ENCODE measurements around the gene CD69.

CD69 gene
- 97.1 to 137 reads per million in 2 donors for total RNA-seq

GRCh38 chr12:9760699-9761418 lies at the start of gene CD69:
Gene CD69, minus strand, starts transcription at chr12:9760901. Its CDS starts 81 bp downstream, at chr12:9760820.
- no peak for DNase-seq

GRCh38 chr12:9809866-9810265 lies 49.2 kb upstream of the CD69 start:
- no peak for DNase-seq

DNA sequence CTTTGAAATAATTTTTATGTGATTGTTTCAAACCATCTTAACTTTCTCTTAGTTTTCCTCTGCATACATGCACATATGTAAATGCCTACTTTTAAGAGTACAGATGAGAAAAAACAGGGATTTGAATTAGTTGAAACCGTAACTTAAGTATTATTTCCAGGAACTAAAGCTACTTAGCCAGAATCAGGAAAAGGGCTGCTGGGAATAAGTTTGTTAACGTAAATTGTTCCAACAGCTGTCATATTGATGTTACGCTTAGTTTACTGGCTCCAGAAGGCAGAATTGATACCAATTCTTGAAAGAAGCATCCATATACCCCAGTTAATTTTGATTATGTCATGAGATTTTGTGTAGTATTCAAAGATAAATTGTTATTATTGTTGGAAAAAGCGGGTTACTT lies 48.6 kb upstream of the CD69 start:
- DNase-seq = no peak

DNA sequence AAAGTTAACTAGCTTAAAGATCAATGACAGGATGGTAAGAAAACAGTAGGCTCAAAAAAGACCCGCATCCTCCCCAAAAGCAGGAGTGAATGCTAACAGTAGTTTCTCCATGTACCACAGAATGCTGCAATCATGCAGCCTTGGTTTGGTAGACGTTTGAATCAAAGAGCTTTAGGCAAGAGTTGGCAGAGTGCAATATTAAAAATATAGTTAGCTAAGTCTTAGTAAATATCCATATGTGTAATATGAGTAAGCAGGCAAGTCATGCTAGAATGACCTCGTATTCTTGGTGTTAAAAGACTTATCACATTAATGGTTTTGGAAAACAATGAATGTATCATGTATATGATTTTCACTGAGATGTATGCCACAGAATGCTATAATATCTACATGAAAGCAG lies 47.8 kb upstream of the CD69 start:
- no peak for DNase-seq

GRCh38 chr12:9806714-9807113 lies 46.0 kb upstream of the CD69 start:
- no peak for DNase-seq

DNA sequence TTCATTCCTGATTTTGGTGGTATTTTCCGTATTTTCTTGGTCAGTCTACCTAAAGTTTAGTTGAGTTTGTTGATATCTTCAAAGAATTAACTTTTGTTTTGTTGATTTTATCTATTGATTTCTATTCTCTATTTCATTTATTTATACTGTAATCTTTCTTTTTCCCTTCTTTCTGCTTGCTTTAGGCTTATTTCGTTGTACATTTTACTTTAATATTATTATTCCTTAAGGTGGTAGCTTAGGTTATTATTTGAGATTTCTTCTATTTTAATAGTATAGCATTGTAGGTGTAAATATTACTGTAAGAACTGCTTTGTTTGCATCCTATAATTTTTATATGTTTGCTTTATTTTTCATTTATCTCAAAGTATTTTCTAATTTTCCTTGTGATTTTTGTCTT lies 45.2 kb upstream of the CD69 start:
- no peak for DNase-seq

GRCh38 chr12:9799961-9800360 lies 39.3 kb upstream of the CD69 start:
- no peak for DNase-seq

DNA sequence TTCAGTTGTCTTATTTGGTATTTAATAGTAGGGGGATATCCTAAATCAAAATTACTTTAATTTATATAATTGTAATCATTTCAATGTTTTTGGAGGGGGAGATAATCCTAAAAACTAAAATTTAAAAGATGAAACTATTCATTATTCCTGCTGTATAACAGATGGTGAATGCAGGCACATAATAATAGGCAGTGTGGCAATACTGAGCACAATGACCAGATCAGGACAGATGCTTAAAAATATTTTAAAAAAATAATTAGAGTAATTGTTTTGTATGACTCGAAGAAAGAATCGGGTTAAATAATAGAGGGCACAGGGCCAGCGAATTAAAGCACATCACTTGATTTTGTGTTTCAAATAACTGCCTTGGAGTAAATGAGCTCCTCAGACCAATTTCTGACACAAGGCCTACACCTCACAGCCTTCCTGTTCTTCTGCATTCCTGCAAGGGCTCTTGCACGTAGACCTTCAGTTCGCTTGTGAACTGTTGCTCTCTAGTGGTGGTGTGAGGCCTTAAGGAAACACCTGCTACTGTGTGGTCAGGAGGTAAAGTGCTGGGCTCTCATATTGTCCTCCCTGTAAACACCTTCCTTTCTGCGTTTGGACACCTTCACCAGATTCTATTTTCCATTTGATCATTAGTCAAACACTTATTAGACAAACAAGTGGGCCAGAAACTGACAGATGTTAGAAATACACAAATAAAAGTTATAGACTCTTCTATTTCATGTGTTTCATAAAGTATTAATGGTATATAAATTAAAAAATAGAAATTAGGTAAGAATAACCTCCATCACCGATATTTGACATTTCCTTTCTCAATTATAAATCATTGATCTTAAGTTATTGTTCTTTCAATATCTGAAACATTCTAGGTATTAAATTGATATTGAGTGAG lies 37.3 kb upstream of the CD69 start:
- no peak for DNase-seq

- no peak for DNase-seq
Measured at GRCh38 chr12:9796971-9797370, 36.3 kb upstream of the CD69 start.

- DNase-seq = no peak
Measured at GRCh38 chr12:9796346-9796745, 35.6 kb upstream of the CD69 start.

- no peak for DNase-seq
Measured at GRCh38 chr12:9795945-9796344, 35.2 kb upstream of the CD69 start.

DNA sequence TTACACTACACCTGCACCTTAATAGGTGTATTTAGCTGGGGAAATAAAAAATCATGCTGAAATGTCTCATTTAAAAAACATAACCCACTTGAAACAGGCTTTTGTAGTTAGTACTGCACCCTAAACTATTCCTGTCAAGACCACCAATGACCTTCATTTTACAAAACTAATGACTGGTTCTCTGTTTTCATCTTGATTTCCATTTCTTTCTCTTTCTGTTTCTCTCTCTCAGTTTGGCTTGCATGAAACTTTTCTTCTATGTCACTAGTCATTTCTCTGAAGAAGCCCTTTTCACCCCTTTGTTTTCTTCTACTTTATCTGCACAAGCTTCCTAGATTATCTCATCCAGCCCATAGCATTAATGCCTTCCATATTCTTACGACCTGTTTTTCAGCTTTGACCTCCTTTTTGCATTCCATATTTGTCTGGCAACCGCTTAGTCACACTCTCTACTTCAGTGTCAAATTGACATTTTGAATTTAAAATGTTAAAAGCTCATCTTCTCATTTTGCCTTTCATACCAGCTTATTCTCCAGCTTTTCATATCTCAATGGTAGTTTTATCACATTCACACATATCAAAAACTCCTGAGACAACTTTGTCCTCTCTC lies 33.9 kb upstream of the CD69 start:
- DNase-seq = no peak

GRCh38 chr12:9793779-9794395 lies 33.2 kb upstream of the CD69 start:
- DNase-seq = no peak

DNA sequence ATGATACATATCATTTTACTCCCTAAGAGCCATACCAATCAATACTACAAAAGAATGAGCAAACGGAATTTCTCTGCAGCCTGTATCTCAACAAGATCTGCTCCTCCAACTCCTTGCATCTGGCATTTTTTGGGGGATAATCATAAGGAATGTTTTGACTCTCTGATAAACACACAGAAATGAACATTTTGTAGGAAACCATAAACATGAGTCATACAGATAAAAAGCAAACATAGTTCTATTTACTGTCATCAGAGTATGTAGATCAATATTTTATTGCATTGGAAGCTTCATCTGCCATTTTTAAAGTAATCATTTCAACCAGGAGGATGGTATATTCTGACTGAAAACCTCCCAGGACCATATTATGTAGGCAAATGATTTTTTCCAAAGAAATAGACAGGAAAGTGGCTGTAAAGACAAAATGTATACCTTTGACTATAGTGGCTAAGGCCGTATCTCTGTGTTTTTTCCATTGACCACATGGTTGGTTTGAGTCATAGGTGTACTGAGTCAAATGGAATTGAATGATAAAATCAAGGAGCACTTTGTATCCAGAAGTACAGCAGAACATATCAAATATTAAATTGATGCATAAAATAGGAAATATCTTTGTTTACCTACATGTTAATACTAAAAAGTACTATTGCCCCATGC lies 32.4 kb upstream of the CD69 start:
- DNase-seq = no peak

DNA sequence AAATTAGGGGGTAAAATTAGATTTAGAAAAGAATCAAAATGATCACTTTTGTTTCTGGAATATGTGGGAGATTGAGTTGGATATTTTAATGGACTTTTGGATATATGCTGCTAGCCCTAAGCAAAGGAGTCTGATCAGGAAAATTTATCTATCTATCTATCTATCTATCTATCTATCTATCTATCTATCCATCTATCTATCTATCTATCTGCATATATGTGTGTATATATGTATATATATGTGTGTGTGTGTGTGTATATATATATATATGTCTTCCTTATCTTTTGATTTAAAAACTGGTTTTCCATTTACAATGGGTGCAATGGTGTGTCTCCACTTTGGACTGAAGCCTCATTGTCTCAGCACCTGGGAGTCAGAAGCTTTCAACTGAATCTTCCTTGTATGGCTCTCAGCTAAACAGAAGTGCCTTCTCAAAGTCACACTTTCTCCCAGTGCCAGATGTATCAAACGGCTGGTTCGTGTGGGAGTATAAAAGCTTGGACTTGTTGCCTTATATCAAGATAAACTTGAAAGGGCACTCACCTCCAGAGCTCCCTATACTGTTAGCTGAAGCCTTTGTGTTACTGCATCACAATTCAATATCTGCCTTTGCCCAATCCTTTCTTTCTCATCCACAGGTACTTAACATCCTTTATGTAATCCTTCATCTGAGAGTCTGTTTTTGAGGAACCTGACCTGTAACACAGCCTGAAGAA lies 31.6 kb upstream of the CD69 start:
- no peak for DNase-seq

DNA sequence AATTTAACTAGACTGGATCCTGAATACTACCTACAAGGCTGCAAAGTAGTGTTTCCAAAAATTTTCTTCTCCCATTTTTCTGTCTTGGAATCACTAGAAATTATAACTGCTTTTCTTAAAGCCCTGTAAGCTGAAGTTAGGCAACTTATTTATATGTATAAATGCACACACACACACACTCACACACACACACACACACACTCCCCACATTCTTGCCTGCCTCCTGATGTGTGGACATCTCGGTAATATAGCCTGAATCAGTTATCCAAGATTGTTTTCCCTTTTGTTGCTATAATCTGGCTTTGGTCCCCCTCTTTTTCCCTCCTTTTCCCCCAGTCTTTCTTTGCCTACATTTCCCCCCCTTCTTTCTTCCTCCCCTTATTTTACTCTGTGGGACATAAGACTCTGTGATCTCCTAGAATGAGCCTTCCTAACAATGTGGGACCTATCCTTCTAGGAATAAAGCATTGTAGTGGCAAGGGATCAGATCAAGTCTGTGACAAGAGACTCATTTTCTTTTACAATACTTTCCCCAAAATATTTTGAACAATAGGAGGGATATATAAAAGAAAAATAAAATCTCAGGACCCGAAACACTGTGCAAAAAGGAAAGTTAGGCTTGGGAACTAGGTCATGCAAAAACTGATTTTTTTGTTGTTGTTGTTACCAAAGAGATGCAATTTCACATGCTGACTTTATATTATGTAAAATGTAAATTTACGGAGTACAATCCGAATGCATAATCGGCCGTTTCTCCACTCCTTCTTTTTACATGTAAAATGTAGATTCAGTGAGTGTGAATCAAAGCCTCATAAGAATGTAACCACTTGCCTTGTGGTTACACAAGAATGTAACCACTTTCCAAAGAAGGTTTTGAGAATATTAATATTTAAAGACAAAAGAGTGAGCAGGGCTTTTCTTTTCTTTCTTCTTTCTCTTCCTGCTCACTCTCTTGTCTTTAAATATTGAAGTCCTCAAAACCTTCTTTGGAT lies 26.3 kb upstream of the CD69 start:
- no peak for DNase-seq

GRCh38 chr12:9784816-9785215 lies 24.1 kb upstream of the CD69 start:
- DNase-seq = no peak

DNA sequence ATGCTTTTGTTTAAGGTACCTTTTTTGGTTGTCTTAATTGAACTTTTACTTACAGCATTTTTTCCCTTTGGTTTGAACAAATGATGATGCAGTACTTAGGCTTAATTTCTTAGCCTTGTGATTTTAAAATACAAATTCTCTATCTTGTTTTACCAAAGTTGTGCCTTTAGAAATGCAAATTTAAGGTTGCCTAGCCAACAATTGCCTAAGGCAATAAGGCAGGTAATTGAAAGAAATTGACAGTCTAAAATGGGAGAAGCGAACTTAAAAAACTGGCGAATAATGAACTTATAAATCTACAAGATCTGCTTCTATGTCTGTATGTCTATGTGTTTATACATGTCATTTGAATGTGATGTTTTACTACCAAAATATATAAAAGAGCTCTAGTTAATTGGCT lies 23.6 kb upstream of the CD69 start:
- DNase-seq = no peak

DNA sequence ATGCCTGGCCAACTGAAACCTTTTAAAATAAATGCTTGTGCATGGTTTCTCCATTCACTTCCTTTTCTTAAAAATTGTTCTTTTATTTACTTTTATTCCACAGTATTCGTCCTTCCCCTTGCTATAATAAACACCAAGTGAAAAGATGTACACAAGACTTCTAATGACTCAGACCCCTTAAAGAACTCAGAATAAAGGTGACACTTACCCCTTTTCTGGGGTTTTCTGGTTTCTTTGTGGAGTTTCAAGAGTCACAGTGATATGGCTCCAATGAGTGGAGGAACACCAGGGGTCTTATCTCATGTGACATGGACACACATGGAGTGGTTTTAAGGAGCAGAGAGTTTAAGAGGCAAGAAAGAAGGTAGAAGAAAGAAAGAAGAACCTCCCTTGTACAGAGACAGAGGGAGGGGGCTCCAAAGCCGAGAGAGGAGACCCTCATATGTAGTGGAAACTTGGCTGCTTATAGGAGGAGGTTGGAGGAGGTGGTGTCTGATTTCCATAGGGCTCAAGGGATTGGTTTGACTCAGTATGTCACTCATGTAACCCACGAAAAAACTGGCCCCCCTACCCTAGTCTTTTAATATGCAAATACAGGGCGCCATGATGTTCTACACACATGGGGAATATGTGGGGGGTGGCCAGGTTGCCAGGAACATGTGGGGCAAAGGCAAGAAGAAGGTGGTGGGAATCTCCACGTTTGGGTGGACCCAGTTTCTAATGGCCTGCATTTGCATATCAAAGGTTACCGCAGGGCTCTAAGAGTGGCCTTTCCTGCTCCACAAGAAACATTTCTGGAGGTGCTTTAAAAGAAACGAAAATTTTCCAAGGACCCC lies 22.1 kb upstream of the CD69 start:
- DNase-seq = no peak

- no peak for DNase-seq
Measured at GRCh38 chr12:9781360-9781759, 20.7 kb upstream of the CD69 start.
